Panc1 (cell line): ENCODE data around the gene ARHGEF10L. TPM values are rescaled to one million over a fixed set of nuclear protein-coding genes. Genes with fewer than 3 reads are reported as not detected.

Source experiments
- ATAC-seq: fragments of 200-7000 bp; cut with Tn5 transposase; 2 replicates; pipeline ENCODE4 v1.9.1; 2020; ENCODE audit warnings: mild to moderate bottlenecking, moderate library complexity
- BruUV-seq: library from RNA; stranded (reverse); fragments of 400-500 nt; replicated peaks from 2 replicates; lab custom pipeline; 2021; lab: Mats Ljungman, UMichigan
- CTCF ChIA-PET: fragments of 300-600 bp; sonication (Branson Sonifier 250); formaldehyde crosslinking; loops from one replicate; lab custom pipeline; 2022; ENCODE audit warnings: antibody characterized with exemption; lab: Charles Lee
- POLR2A ChIA-PET: fragments of 300-600 bp; sonication (Branson Sonifier 250); formaldehyde crosslinking; loops from one replicate; lab custom pipeline; 2022; ENCODE audit warnings: antibody characterized with exemption; lab: Charles Lee
- DNase-seq: peaks from one replicate; pipeline ENCODE4 v3.0.0-alpha.2; 2010; ENCODE audit warnings: low read depth, low spot score
- H3K27ac ChIP-seq: 2 replicates; pipeline ENCODE4 v1.5.1; 2011; ENCODE audit warnings: mild to moderate bottlenecking, low read length, inconsistent platforms
- H3K27me3 ChIP-seq: fragments of 200-500 bp; sonication (Bioruptor generic); 2 replicates; pipeline ENCODE4 v1.6.0; 2014; ENCODE audit warnings: low read length, inconsistent platforms; ENCODE audit not compliant: control insufficient read depth, insufficient read depth
- H3K36me3 ChIP-seq: fragments of 200-500 bp; sonication (Bioruptor generic); 2 replicates; pipeline ENCODE4 v1.5.1; 2014; ENCODE audit warnings: inconsistent platforms, mild to moderate bottlenecking, low read length, moderate library complexity; ENCODE audit not compliant: control insufficient read depth, insufficient read depth
- H3K4me1 ChIP-seq: 2 replicates; pipeline ENCODE4 v1.5.1; 2011; ENCODE audit warnings: inconsistent platforms, mild to moderate bottlenecking, low read length, moderate library complexity; ENCODE audit not compliant: control insufficient read depth, insufficient read depth
- H3K4me3 ChIP-seq, 2 experiments: 2 replicates each; pipeline ENCODE4 v1.5.1; 2011 to 2012; ENCODE audit warnings: low read depth in 2 of 2, low read length in 2 of 2, mild to moderate bottlenecking in 2 of 2, inconsistent platforms in 1 of 2, moderate library complexity in 1 of 2
- H3K9me3 ChIP-seq: fragments of 200-500 bp; sonication (Bioruptor generic); 2 replicates; pipeline ENCODE4 v1.5.1; 2014; ENCODE audit warnings: low read depth, mild to moderate bottlenecking, inconsistent platforms, low read length, moderate library complexity; ENCODE audit not compliant: control insufficient read depth, insufficient read depth
- POLR2AphosphoS5 ChIP-seq: IDR thresholded peaks from 2 replicates; pipeline ENCODE4 v1.6.1; 2012; ENCODE audit warnings: mild to moderate bottlenecking, low read depth, low read length, moderate library complexity
- SIN3A ChIP-seq: IDR thresholded peaks from 2 replicates; pipeline ENCODE4 v1.6.1; 2012; ENCODE audit warnings: low read depth, mild to moderate bottlenecking, low read length, moderate library complexity, borderline replicate concordance; ENCODE audit not compliant: insufficient read depth
- TCF7L2 ChIP-seq: IDR thresholded peaks from 2 replicates; pipeline ENCODE4 v1.6.1; 2011; ENCODE audit warnings: mild to moderate bottlenecking, low read depth, low read length, inconsistent platforms
- in situ Hi-C: cut with HindIII; loops from 2 replicates; pipeline ENCODE4 v1.10.0; 2016; ENCODE audit warnings: low sequenced_read_pairs, low pct_unique_long_range_greater_than_20kb
- intact Hi-C: fragments of 100-400 bp; cut with micrococcal nuclease; formaldehyde crosslinking; loops from one replicate; pipeline ENCODE4 v1.10.0; 2022; ENCODE audit not compliant: unreplicated experiment
- total RNA-seq: library from RNA; stranded (reverse); gene quantifications from one replicate; pipeline ENCODE4 v1.2.1, GENCODE V29; 2021; ENCODE audit not compliant: unreplicated experiment
- TF ChIP-seq, protein P1 (sequence below): fragments of 450-650 bp; IDR thresholded peaks from 2 replicates; pipeline ENCODE4 v1.5.1; 2017; ENCODE audit warnings: mild to moderate bottlenecking
- TF ChIP-seq, protein P2 (sequence below), 2 experiments: IDR thresholded peaks; 2 replicates each; pipeline ENCODE4 v1.6.1; 2011 to 2012; ENCODE audit warnings: low read depth in 2 of 2, control low read depth in 1 of 2, low read length in 1 of 2, mild to moderate bottlenecking in 1 of 2, moderate library complexity in 1 of 2; ENCODE audit not compliant: insufficient read depth in 1 of 2

Gene ARHGEF10L
- total RNA-seq, 1 experiment from 2014 or later, result 5.9 TPM

DNA sequence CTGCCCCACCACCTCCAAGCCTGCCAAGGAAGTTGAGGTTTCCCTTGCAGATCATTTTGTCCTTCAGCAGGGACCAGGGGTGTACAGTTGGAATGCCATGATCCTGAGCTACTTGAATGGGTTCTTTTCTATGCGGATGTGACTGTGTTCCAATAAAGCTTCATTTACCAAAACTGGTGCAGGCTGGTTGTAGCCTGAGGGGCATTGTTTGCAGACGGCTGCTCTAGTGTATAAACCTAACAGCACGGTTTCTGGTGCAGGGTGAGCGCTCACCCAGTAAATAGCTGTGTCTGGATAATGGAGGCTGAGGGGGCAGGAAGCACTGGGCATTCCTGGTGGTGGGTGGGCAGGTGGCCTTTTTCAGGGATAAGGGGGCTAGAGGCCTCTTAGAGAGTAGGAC, 142.9 kb downstream of the ARHGEF10L start:
- intact Hi-C loops (no loop called here), in situ Hi-C loops (no loop called here)
- no peaks in the 10 kb centered on the region for H3K36me3 ChIP-seq
- no peaks in the 10 kb centered on the region for H3K27me3 ChIP-seq
- DNase-seq (no peak), ATAC-seq (no peak)
- H3K4me1 ChIP-seq, result no peaks in the 10 kb centered on the region
- no peak overlapping the region for H3K27ac ChIP-seq
- TF ChIP-seq, protein P1, sequence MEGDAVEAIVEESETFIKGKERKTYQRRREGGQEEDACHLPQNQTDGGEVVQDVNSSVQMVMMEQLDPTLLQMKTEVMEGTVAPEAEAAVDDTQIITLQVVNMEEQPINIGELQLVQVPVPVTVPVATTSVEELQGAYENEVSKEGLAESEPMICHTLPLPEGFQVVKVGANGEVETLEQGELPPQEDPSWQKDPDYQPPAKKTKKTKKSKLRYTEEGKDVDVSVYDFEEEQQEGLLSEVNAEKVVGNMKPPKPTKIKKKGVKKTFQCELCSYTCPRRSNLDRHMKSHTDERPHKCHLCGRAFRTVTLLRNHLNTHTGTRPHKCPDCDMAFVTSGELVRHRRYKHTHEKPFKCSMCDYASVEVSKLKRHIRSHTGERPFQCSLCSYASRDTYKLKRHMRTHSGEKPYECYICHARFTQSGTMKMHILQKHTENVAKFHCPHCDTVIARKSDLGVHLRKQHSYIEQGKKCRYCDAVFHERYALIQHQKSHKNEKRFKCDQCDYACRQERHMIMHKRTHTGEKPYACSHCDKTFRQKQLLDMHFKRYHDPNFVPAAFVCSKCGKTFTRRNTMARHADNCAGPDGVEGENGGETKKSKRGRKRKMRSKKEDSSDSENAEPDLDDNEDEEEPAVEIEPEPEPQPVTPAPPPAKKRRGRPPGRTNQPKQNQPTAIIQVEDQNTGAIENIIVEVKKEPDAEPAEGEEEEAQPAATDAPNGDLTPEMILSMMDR, result no peak
- TF ChIP-seq, protein P2, sequence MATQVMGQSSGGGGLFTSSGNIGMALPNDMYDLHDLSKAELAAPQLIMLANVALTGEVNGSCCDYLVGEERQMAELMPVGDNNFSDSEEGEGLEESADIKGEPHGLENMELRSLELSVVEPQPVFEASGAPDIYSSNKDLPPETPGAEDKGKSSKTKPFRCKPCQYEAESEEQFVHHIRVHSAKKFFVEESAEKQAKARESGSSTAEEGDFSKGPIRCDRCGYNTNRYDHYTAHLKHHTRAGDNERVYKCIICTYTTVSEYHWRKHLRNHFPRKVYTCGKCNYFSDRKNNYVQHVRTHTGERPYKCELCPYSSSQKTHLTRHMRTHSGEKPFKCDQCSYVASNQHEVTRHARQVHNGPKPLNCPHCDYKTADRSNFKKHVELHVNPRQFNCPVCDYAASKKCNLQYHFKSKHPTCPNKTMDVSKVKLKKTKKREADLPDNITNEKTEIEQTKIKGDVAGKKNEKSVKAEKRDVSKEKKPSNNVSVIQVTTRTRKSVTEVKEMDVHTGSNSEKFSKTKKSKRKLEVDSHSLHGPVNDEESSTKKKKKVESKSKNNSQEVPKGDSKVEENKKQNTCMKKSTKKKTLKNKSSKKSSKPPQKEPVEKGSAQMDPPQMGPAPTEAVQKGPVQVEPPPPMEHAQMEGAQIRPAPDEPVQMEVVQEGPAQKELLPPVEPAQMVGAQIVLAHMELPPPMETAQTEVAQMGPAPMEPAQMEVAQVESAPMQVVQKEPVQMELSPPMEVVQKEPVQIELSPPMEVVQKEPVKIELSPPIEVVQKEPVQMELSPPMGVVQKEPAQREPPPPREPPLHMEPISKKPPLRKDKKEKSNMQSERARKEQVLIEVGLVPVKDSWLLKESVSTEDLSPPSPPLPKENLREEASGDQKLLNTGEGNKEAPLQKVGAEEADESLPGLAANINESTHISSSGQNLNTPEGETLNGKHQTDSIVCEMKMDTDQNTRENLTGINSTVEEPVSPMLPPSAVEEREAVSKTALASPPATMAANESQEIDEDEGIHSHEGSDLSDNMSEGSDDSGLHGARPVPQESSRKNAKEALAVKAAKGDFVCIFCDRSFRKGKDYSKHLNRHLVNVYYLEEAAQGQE (IDR thresholded peaks at IDR 0.05; ENCODE audit: insufficient read depth in 1 of 2, low read depth in 2 of 2, low read length in 1 of 2), result no peak
- no peak for TF ChIP-seq POLR2AphosphoS5
- no peak for TF ChIP-seq TCF7L2
- TF ChIP-seq SIN3A, result no peak
- ChIA-PET POLR2A (no interaction called here), CTCF (no interaction called here)
- no TSS peak for BruUV-seq
- no peak overlapping the region for H3K4me3 ChIP-seq
- no peaks in the 10 kb centered on the region for H3K9me3 ChIP-seq

DNA sequence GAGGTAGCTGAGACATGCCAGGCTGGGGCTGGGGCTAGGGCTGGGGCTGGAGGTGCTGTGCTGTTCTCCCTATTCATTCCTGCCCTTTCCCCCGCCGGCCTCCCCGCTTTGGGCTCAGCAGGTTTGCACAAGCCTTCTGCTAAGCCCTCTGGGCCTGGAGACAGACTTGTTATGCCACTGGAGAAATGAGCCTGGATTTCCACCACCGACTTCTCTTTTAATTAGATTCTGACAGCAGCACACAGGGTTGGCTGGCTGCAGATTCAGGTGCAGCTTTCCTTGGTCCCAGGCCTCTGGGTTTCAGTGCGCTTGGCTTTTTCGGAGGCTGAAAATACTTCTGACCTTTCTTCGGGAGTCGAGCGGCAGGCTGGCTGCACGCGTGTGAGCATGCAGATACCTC, 144.1 kb downstream of the ARHGEF10L start:
- BruUV-seq, result no TSS peak
- H3K36me3 ChIP-seq, result no peaks in the 10 kb centered on the region
- ChIA-PET POLR2A (interaction anchor here (0.7 kb wide), 1 partner anchor 13 kb away, joined by 5 read pairs; no protein-coding TSS in a partner anchor), CTCF (no interaction called here)
- H3K4me3 ChIP-seq, result no peak overlapping the region
- no peaks in the 10 kb centered on the region for H3K9me3 ChIP-seq
- DNase-seq (no peak), ATAC-seq (no peak)
- H3K4me1 ChIP-seq, result no peaks in the 10 kb centered on the region
- intact Hi-C loops, result no loop called here
- no peak overlapping the region for H3K27ac ChIP-seq
- no peaks in the 10 kb centered on the region for H3K27me3 ChIP-seq
- in situ Hi-C loops, result no loop called here
- TF ChIP-seq POLR2AphosphoS5, result no peak
- TF ChIP-seq, protein P1, result no peak
- TF ChIP-seq SIN3A, result no peak
- no peak for TF ChIP-seq TCF7L2
- TF ChIP-seq, protein P2 (IDR thresholded peaks at IDR 0.05; ENCODE audit: insufficient read depth in 1 of 2, low read depth in 2 of 2, low read length in 1 of 2), result no peak
